Rectal smooth muscle tissue (tissue), 1 donor: ENCODE measurements around the gene ALDH3B1.
"Not testable (repeated sequence)": the region's sequence is repeated elsewhere in the genome, so short reads cannot be mapped to it uniquely, and the experiment has no call there.

ENCODE experiments used
- H3K27ac ChIP-seq: one replicate; pipeline ENCODE4 v1.7.0; 2013; ENCODE audit warnings: low read depth, low read length, inconsistent platforms
- H3K27me3 ChIP-seq: one replicate; pipeline ENCODE4 v1.7.0; 2013; ENCODE audit warnings: low read length; ENCODE audit not compliant: control insufficient read depth, insufficient read depth
- H3K36me3 ChIP-seq: one replicate; pipeline ENCODE4 v1.7.0; 2013; ENCODE audit warnings: low read length; ENCODE audit not compliant: control insufficient read depth, insufficient read depth
- H3K4me1 ChIP-seq: one replicate; pipeline ENCODE4 v1.7.0; 2013; ENCODE audit warnings: low read length; ENCODE audit not compliant: control insufficient read depth, insufficient read depth
- H3K4me3 ChIP-seq: one replicate; pipeline ENCODE4 v1.7.0; 2013; ENCODE audit warnings: low read length
- H3K9ac ChIP-seq: one replicate; pipeline ENCODE4 v1.7.0; 2013; ENCODE audit warnings: low read length

Gene ALDH3B1

DNA sequence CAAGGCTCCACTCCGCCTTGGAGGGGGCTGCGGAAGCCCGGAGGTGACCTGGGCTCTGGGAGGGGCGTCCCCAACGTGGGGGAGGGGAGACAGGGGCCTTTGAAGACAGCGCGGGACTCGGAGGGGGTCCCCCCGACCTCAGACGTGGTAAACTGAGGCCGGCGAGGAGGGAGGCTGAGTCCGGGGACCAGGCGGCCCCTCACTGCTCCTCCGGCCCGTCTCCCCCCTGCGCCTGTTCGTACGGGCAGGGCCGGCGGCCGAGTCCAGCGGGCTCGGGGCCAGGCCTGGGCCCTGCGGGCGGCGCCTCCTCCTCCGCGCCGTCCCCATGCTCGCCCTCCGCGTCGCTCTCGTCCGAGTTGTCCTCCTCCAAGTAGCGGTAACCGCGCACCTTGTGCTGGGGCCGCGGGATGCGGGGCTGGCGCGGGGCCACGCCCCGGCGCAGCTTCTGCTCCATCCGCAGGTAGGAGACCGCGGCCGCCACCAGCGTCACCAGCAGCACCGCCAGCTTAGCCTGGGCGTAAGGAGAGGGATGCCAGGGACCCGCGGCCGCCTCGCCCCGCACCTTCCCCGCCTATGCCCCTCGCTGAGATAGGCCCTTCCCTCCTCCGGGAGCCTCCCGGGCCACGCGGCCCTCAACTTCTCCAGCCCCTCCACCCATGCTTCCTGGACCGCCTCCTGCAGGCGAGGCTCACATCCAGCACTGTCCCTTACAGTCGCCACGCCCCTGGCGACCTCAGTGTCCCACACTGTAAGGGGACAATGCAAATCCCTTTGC, 18.6 kb upstream of the ALDH3B1 start:
- not testable (repeated sequence) for H3K4me3 ChIP-seq, H3K27me3 ChIP-seq, H3K4me1 ChIP-seq, H3K36me3 ChIP-seq, H3K27ac ChIP-seq, H3K9ac ChIP-seq

DNA sequence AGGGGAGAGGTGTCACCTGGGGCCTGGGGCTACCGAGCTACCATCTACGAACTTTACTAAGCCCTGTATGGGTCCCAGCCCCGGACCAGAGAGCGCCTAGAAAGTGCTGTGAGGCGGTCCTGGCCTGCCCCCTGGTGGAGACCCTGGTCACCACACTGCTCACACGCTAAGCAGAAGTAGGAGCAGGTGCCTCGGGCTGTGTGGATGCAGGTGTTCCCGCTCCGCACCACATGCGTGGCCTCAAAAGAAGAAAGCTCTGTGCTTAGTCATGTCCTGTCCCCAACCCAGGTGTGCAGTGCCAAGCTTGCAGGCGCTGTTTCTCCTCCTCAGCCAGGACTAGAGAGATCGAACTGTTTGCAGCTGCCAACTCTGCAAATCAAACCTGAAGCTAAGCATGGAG, 16.3 kb upstream of the ALDH3B1 start:
- not testable (repeated sequence) for H3K27ac ChIP-seq, H3K9ac ChIP-seq, H3K4me1 ChIP-seq, H3K27me3 ChIP-seq, H3K36me3 ChIP-seq, H3K4me3 ChIP-seq

DNA sequence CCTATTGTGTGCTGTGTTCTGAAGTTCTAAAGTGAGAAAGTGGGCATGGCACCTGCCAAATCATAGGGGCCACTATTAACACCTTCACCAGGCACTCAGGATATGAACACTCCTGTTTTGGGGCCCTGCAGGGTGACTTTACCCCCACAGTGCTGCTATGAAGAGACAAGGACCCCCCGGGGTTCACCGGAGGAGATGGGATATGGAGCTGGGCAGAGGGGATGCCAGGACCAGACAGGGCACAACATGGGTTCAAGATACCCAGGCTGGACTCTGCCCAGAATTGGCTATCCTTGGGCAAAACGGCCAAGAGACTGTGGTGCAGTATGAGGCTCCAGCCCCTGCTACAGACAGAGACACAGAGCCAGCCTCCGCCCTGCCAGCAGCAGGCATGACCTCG, 15.7 kb upstream of the ALDH3B1 start:
- not testable (repeated sequence) for H3K4me1 ChIP-seq, H3K9ac ChIP-seq, H3K36me3 ChIP-seq, H3K27me3 ChIP-seq, H3K27ac ChIP-seq, H3K4me3 ChIP-seq

- not testable (repeated sequence) for H3K4me1 ChIP-seq, H3K36me3 ChIP-seq, H3K27me3 ChIP-seq, H3K9ac ChIP-seq, H3K27ac ChIP-seq, H3K4me3 ChIP-seq
These were observed 15.0 kb upstream of the ALDH3B1 start for GRCh38 chr11:67995129-67995528.

- not testable (repeated sequence) for H3K36me3 ChIP-seq, H3K27ac ChIP-seq, H3K4me1 ChIP-seq, H3K4me3 ChIP-seq, H3K27me3 ChIP-seq, H3K9ac ChIP-seq
These were observed 14.5 kb upstream of the ALDH3B1 start for GRCh38 chr11:67995579-67995978.

DNA sequence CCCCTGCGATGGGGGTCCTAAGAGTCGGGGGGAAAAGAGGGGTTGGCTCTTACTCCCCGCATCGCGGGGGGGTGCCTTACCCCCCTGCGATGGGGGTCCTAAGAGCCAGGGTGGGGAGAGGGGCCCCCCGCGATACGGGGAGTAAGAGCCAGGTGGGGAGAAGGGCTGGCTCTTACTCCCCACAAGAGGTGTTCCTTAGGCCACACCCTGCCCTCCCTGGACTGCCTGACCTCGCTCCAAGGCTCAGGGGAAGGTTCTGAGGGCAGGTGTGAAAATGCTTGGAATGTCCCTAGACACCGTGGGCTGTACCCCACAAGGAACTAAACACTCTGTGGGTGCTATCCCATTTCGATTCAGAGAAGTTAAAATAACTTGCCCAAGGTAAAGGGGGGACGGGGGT, 14.1 kb upstream of the ALDH3B1 start:
- Histone ChIP-seq H3K4me3 (no peak overlapping the region), H3K27ac (no peak overlapping the region), H3K9ac (no peak overlapping the region), H3K36me3 (no peaks in the 10 kb centered on the region), H3K4me1 (no peaks in the 10 kb centered on the region), H3K27me3 (no peaks in the 10 kb centered on the region)

DNA sequence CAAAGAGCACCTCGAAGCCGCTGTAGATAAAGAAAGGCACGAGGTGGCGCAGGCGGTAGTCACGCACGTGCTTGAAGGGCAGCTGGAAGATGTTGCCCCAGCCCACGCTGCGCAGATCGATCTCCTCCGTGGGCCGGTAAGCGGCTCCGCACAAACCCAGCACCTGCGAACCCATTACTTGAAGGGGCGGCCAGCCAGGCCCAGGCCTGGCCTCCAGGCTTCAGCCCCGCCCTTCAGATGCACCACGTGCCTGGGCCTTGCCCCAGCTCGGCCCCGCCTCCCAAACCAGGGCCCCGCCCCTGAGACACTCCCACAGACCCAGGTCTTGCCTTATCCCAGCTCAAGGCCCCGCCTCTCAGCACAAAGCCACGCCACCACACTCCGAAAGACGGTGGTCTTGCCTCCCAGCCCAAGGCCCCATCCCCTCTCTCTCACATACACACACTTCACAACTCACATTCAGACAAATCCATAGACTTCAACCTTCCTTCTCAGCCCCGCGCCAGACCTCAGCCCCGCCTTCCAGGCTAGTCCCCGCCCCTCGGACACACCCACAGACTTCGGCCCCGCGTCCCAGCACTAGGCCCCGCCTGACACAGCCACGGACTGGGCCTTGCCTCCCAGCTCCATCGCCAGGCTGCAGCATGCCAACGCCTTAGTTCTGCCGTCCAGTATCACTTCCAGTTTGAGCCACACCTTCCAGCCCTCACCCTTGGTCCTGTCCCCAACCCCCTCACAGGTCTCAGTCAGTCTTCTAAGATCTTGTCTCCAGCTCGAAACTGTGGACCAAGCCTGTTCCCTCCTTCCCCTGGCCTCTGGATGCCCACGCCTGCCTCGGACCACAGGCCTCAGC, 13.3 kb upstream of the ALDH3B1 start:
- Histone ChIP-seq H3K27me3 (no peaks in the 10 kb centered on the region), H3K4me1 (no peaks in the 10 kb centered on the region), H3K4me3 (peak overlapping the region; percentile 25), H3K36me3 (no peaks in the 10 kb centered on the region), H3K9ac (no peak overlapping the region), H3K27ac (no peak overlapping the region)

- Histone ChIP-seq H3K4me1 (no peaks in the 10 kb centered on the region), H3K36me3 (no peaks in the 10 kb centered on the region), H3K9ac (no peak overlapping the region), H3K27me3 (no peaks in the 10 kb centered on the region), H3K27ac (no peak overlapping the region), H3K4me3 (peak overlapping the region; percentile 15)
These were observed 12.6 kb upstream of the ALDH3B1 start for GRCh38 chr11:67997475-67997921.

GRCh38 chr11:67998150-67999045, 11.7 kb upstream of the ALDH3B1 start:
- Histone ChIP-seq H3K27me3 (no peaks in the 10 kb centered on the region), H3K9ac (no peak overlapping the region), H3K27ac (no peak overlapping the region), H3K4me1 (no peaks in the 10 kb centered on the region), H3K4me3 (no peak overlapping the region), H3K36me3 (no peaks in the 10 kb centered on the region)

DNA sequence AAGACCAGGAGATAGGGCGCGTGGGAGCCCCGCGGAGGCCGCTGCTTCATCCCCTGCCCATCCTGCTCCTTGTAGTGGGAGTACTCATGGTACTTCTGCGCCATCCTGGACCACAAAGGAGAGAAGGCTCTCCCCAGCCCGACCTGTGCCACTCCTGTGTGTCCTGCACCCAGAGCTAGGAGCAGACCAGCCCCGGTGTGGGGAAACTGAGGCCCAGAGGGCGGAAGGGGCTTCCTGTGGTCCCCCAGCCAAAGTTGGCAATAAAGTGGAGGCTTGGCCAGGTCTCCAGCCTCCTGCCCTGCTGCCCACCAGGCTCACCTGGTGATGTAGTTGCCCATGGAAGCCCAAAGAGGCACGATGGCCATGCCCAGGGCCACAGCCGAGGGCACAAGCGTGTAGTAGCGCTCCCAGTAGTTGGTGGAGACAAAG, 10.9 kb upstream of the ALDH3B1 start:
- Histone ChIP-seq H3K9ac (no peak overlapping the region), H3K4me1 (no peaks in the 10 kb centered on the region), H3K4me3 (no peak overlapping the region), H3K27ac (no peak overlapping the region), H3K27me3 (no peaks in the 10 kb centered on the region), H3K36me3 (no peaks in the 10 kb centered on the region)

GRCh38 chr11:67999704-68000103, 10.4 kb upstream of the ALDH3B1 start:
- Histone ChIP-seq H3K27me3 (no peaks in the 10 kb centered on the region), H3K4me1 (no peaks in the 10 kb centered on the region), H3K36me3 (no peaks in the 10 kb centered on the region), H3K27ac (no peak overlapping the region), H3K4me3 (no peak overlapping the region), H3K9ac (no peak overlapping the region)

DNA sequence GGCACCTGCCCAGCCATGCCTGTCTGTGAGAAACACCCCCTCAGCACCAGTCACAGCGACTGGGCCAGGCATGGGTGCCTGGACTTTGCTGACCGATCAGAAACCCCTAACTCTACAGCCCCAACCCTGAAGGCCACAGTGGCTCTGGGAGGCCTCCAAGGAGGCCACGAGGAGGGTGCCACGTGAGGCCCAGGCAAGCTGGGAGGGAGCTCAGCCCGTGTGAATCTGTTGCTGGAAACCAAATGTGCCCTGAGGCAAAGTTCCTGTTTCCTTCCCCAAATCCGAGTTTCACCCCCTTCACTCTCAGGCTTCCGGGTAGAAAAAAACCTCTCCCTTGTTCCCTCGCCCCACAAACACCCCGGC, 7.6 kb upstream of the ALDH3B1 start:
- Histone ChIP-seq H3K4me3 (peak overlapping the region; percentile 16), H3K36me3 (no peaks in the 10 kb centered on the region), H3K27me3 (no peaks in the 10 kb centered on the region), H3K27ac (no peak overlapping the region), H3K4me1 (no peaks in the 10 kb centered on the region), H3K9ac (no peak overlapping the region)
